ENCODE measurements around the gene HOXB2.

DNA sequence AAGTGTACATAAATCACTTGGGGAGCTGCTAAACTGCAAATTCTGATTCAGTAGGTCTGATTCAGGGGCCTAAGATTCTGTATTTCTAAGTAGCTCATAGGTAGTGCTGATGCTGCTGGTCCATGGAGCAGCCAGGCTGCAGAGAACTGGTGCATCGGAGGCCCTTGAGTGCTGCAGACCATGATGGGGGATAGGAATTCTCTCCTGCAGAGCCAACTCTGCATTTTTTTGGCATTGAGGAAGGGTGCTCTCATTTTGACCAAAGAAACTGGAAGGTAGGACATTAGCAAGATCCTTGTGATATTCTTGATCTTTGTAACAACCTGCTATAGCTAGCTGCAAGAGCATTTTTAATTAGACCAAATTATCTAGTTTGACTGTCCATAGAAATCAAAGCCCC is 4.7 kb downstream of the HOXB2 start:
- TF ChIP-seq POLR2AphosphoS5 (IDR thresholded peaks at IDR 0.05; ENCODE audit: low read depth, low read length) (no peak), PAX5 (IDR thresholded peaks at IDR 0.05; ENCODE audit: insufficient read depth, low read length, severe bottlenecking) (no peak), POLR2A (IDR thresholded peaks at IDR 0.05; ENCODE audit: low read depth, low read length) (no peak), SPI1 (IDR thresholded peaks at IDR 0.05; ENCODE audit: low read depth, low read length) (no peak)
